ENCODE data around the gene ZNF22.

GRCh38 chr10:44969854-44970253 is 30.9 kb upstream of the ZNF22 start:
- no peak for TF ChIP-seq CTCF (IDR thresholded peaks at IDR 0.05)
- no peak for TF ChIP-seq POLR2A (IDR thresholded peaks at IDR 0.05)
